Measurements from ENCODE around the gene RNF114.

Gene RNF114

GRCh38 chr20:49899541-49900383 is 36.4 kb upstream of the RNF114 start:
- Histone ChIP-seq H3K9me3 (ENCODE audit: low read depth, low read length) (no peaks in the 10 kb centered on the region), H3K27ac (no peak overlapping the region), H3K4me3 (no peak overlapping the region), H3K9ac (ENCODE audit: insufficient read length) (no peak overlapping the region), H3K36me3 (ENCODE audit: insufficient read depth, low read length) (peaks cover 4% of the 10 kb centered on the region; the same call in 1 of the 2 replicates)
- no peak for DNase-seq (ENCODE audit: low read depth, low spot score)
- TF ChIP-seq FOXP2 (optimal IDR thresholded peaks at IDR 0.05; ENCODE audit: control extremely low read depth, extremely low read length, insufficient read depth) (no peak), EZH2 (IDR thresholded peaks at IDR 0.05) (no peak), POLR2AphosphoS5 (IDR thresholded peaks at IDR 0.05; ENCODE audit: borderline replicate concordance, low read depth, low read length) (no peak)

- no peak for DNase-seq (ENCODE audit: low read depth, low spot score)
- peaks cover 14% of the 10 kb centered on the region; the same call in 1 of the 2 replicates for H3K36me3 ChIP-seq (ENCODE audit: insufficient read depth, low read length)
- H3K9ac ChIP-seq (ENCODE audit: insufficient read length) = no peak overlapping the region
- H3K9me3 ChIP-seq (ENCODE audit: low read depth, low read length) = no peaks in the 10 kb centered on the region
- H3K4me3 ChIP-seq = no peak overlapping the region
- no peak overlapping the region for H3K27ac ChIP-seq
- no peak for TF ChIP-seq POLR2AphosphoS5 (IDR thresholded peaks at IDR 0.05; ENCODE audit: borderline replicate concordance, low read depth, low read length)
These were observed 34.6 kb upstream of the RNF114 start for GRCh38 chr20:49901588-49901987.

GRCh38 chr20:49904440-49905214 is 31.6 kb upstream of the RNF114 start:
- Histone ChIP-seq H3K27ac (no peak overlapping the region), H3K9me3 (ENCODE audit: low read depth, low read length) (no peaks in the 10 kb centered on the region), H3K9ac (ENCODE audit: insufficient read length) (no peak overlapping the region), H3K4me3 (no peak overlapping the region), H3K36me3 (ENCODE audit: insufficient read depth, low read length) (peaks cover 14% of the 10 kb centered on the region; the same call in 1 of the 2 replicates)
- TF ChIP-seq POLR2AphosphoS5 (IDR thresholded peaks at IDR 0.05; ENCODE audit: borderline replicate concordance, low read depth, low read length) = no peak
- TF ChIP-seq FOXP2 (optimal IDR thresholded peaks at IDR 0.05; ENCODE audit: control extremely low read depth, extremely low read length, insufficient read depth) = no peak
- no peak for TF ChIP-seq EZH2 (IDR thresholded peaks at IDR 0.05)
- DNase-seq (ENCODE audit: low read depth, low spot score) = no peak

GRCh38 chr20:49905415-49906091 is 30.6 kb upstream of the RNF114 start:
- TF ChIP-seq EZH2 (IDR thresholded peaks at IDR 0.05) (no peak), POLR2AphosphoS5 (IDR thresholded peaks at IDR 0.05; ENCODE audit: borderline replicate concordance, low read depth, low read length) (no peak), FOXP2 (optimal IDR thresholded peaks at IDR 0.05; ENCODE audit: control extremely low read depth, extremely low read length, insufficient read depth) (no peak)
- no peak overlapping the region for H3K9ac ChIP-seq (ENCODE audit: insufficient read length)
- peaks cover 19% of the 10 kb centered on the region; the same call in 1 of the 2 replicates for H3K36me3 ChIP-seq (ENCODE audit: insufficient read depth, low read length)
- no peaks in the 10 kb centered on the region for H3K9me3 ChIP-seq (ENCODE audit: low read depth, low read length)
- DNase-seq (ENCODE audit: low read depth, low spot score) = no peak
- no peak overlapping the region for H3K4me3 ChIP-seq
- H3K27ac ChIP-seq = no peak overlapping the region

GRCh38 chr20:49906101-49906604 is 30.0 kb upstream of the RNF114 start:
- H3K36me3 ChIP-seq (ENCODE audit: insufficient read depth, low read length) = peaks cover 19% of the 10 kb centered on the region; the same call in 1 of the 2 replicates
- TF ChIP-seq FOXP2 (optimal IDR thresholded peaks at IDR 0.05; ENCODE audit: control extremely low read depth, extremely low read length, insufficient read depth) (no peak), EZH2 (IDR thresholded peaks at IDR 0.05) (no peak), POLR2AphosphoS5 (IDR thresholded peaks at IDR 0.05; ENCODE audit: borderline replicate concordance, low read depth, low read length) (no peak)
- no peak overlapping the region for H3K9ac ChIP-seq (ENCODE audit: insufficient read length)

GRCh38 chr20:49906615-49907154 is 29.5 kb upstream of the RNF114 start:
- peaks cover 19% of the 10 kb centered on the region; the same call in 1 of the 2 replicates for H3K36me3 ChIP-seq (ENCODE audit: insufficient read depth, low read length)
- TF ChIP-seq POLR2AphosphoS5 (IDR thresholded peaks at IDR 0.05; ENCODE audit: borderline replicate concordance, low read depth, low read length) = no peak
- TF ChIP-seq EZH2 (IDR thresholded peaks at IDR 0.05) = no peak
- TF ChIP-seq FOXP2 (optimal IDR thresholded peaks at IDR 0.05; ENCODE audit: control extremely low read depth, extremely low read length, insufficient read depth) = no peak
- no peak for DNase-seq (ENCODE audit: low read depth, low spot score)

More at GRCh38 chr20:49906101-49906604, 30.0 kb upstream of the RNF114 start:
- Histone ChIP-seq H3K27ac (no peak overlapping the region), H3K9me3 (ENCODE audit: low read depth, low read length) (no peaks in the 10 kb centered on the region), H3K4me3 (no peak overlapping the region)
- DNase-seq (ENCODE audit: low read depth, low spot score) = no peak

GRCh38 chr20:49907405-49908257 is 28.6 kb upstream of the RNF114 start:
- no peak overlapping the region for H3K4me3 ChIP-seq
- H3K9ac ChIP-seq (ENCODE audit: insufficient read length) = no peak overlapping the region
- no peak for DNase-seq (ENCODE audit: low read depth, low spot score)
- no peak overlapping the region for H3K27ac ChIP-seq
- no peaks in the 10 kb centered on the region for H3K9me3 ChIP-seq (ENCODE audit: low read depth, low read length)
- H3K36me3 ChIP-seq (ENCODE audit: insufficient read depth, low read length) = peaks cover 19% of the 10 kb centered on the region; the same call in 1 of the 2 replicates
- TF ChIP-seq POLR2AphosphoS5 (IDR thresholded peaks at IDR 0.05; ENCODE audit: borderline replicate concordance, low read depth, low read length) = no peak
- no peak for TF ChIP-seq FOXP2 (optimal IDR thresholded peaks at IDR 0.05; ENCODE audit: control extremely low read depth, extremely low read length, insufficient read depth)

More at GRCh38 chr20:49906615-49907154, 29.5 kb upstream of the RNF114 start:
- Histone ChIP-seq H3K9ac (ENCODE audit: insufficient read length) (no peak overlapping the region), H3K9me3 (ENCODE audit: low read depth, low read length) (no peaks in the 10 kb centered on the region), H3K27ac (no peak overlapping the region), H3K4me3 (no peak overlapping the region)

Data from SK-N-MC (cell line).